DOHH2 (cell line): ENCODE data around the gene INTS12.
"Not testable (repeated sequence)": the region's sequence is repeated elsewhere in the genome, so short reads cannot be mapped to it uniquely, and the experiment has no call there.

ENCODE experiments used
- H3F3A ChIP-seq: fragments of 200-600 bp; sonication (generic), shearing (Covaris generic); 2 replicates; pipeline ENCODE4 v1.6.0; 2016; ENCODE audit warnings: antibody characterized with exemption, mild to moderate bottlenecking; ENCODE audit not compliant: control insufficient read depth, insufficient read depth
- H3K27ac ChIP-seq: fragments of 200-600 bp; sonication (generic); 2 replicates; pipeline ENCODE4 v1.5.1; 2014; ENCODE audit warnings: low read depth, mild to moderate bottlenecking, low read length, moderate library complexity
- H3K27me3 ChIP-seq: fragments of 200-600 bp; sonication (generic); 2 replicates; pipeline ENCODE4 v1.6.1; 2014; ENCODE audit warnings: mild to moderate bottlenecking, low read length, mixed read lengths; ENCODE audit not compliant: control insufficient read depth
- H3K36me3 ChIP-seq: fragments of 200-600 bp; sonication (generic); 2 replicates; pipeline ENCODE4 v1.6.1; 2014; ENCODE audit warnings: mild to moderate bottlenecking, low read length, moderate library complexity, mixed read lengths; ENCODE audit not compliant: control insufficient read depth
- H3K4me1 ChIP-seq: fragments of 200-600 bp; sonication (generic); 2 replicates; pipeline ENCODE4 v1.6.1; 2014; ENCODE audit warnings: mild to moderate bottlenecking, low read length, mixed read lengths; ENCODE audit not compliant: control insufficient read depth
- H3K4me2 ChIP-seq: fragments of 200-600 bp; sonication (generic); 2 replicates; pipeline ENCODE4 v1.6.0; 2014; ENCODE audit warnings: mild to moderate bottlenecking, low read length, moderate library complexity
- H3K4me3 ChIP-seq: fragments of 200-600 bp; sonication (generic); 2 replicates; pipeline ENCODE4 v1.5.1; 2014; ENCODE audit warnings: mild to moderate bottlenecking, low read length, mixed read lengths
- H3K79me2 ChIP-seq: fragments of 200-600 bp; sonication (generic); 2 replicates; pipeline ENCODE4 v1.6.1; 2014; ENCODE audit warnings: mild to moderate bottlenecking, low read length, mixed read lengths; ENCODE audit not compliant: control insufficient read depth
- H3K9me2 ChIP-seq: fragments of 200-600 bp; sonication (generic); replicated peaks from 2 replicates; pipeline ENCODE4 v1.6.1; 2014; ENCODE audit warnings: mild to moderate bottlenecking, low read length, mixed read lengths; ENCODE audit not compliant: control insufficient read depth
- H3K9me3 ChIP-seq: fragments of 200-600 bp; sonication (generic); 2 replicates; pipeline ENCODE4 v1.6.1; 2014; ENCODE audit warnings: antibody characterized with exemption, low read length, mixed read lengths; ENCODE audit not compliant: control insufficient read depth, insufficient read depth
- H4K20me1 ChIP-seq: fragments of 200-600 bp; sonication (generic); 2 replicates; pipeline ENCODE4 v1.6.0; 2014; ENCODE audit warnings: low read depth, mild to moderate bottlenecking, antibody characterized with exemption, low read length, moderate library complexity; ENCODE audit not compliant: control insufficient read depth, insufficient read depth
- EZH2phosphoT487 ChIP-seq: fragments of 200-600 bp; sonication (generic); IDR thresholded peaks from 2 replicates; pipeline ENCODE4 v1.6.1; 2017; ENCODE audit warnings: borderline replicate concordance, mild to moderate bottlenecking, antibody characterized with exemption, low read length, moderate library complexity, mixed read lengths
- TF ChIP-seq, protein P1 (sequence below): fragments of 200-600 bp; sonication (generic); IDR thresholded peaks from one replicate; pipeline ENCODE4 v1.5.1; 2014; ENCODE audit warnings: antibody characterized with exemption, mild to moderate bottlenecking, low read depth, low read length; ENCODE audit not compliant: poor library complexity, severe bottlenecking

Gene INTS12

DNA sequence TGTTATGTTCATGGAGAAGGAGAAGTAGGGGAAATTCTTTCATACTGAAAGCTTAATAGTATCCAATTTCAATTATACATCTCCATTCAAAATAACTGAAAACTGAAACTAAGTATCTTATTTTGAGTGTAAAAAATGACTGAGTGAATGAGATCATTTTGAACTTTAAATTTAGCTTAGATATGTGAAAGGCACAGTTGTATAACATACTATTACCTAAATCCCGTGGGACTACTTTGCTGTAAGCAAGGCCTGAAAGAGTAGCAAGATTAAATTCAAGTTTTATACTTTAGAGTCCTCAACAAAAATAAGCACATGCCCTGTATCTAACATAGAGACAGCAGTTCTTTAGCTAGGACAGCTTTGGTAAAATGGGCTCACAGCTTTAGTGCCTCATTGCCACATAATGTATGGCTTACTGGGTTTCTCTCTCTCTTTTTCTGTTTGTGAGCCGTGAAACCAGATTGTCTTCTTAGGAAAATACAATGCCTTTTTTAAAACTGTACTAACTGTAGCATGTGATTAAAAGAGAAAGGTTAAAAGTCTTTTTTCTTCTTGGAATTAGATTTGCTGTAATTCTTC is 43.3 kb upstream of the INTS12 start:
- Histone ChIP-seq H3K27ac (no peak overlapping the region), H3K9me3 (no peaks in the 10 kb centered on the region), H3K9me2 (no peaks in the 10 kb centered on the region), H3K4me3 (no peak overlapping the region), H3K79me2 (no peaks in the 10 kb centered on the region), H4K20me1 (no peaks in the 10 kb centered on the region), H3F3A (no peaks in the 10 kb centered on the region), H3K36me3 (no peaks in the 10 kb centered on the region), H3K4me1 (no peaks in the 10 kb centered on the region), H3K27me3 (no peaks in the 10 kb centered on the region), H3K4me2 (no peak overlapping the region)
- TF ChIP-seq, protein P1, sequence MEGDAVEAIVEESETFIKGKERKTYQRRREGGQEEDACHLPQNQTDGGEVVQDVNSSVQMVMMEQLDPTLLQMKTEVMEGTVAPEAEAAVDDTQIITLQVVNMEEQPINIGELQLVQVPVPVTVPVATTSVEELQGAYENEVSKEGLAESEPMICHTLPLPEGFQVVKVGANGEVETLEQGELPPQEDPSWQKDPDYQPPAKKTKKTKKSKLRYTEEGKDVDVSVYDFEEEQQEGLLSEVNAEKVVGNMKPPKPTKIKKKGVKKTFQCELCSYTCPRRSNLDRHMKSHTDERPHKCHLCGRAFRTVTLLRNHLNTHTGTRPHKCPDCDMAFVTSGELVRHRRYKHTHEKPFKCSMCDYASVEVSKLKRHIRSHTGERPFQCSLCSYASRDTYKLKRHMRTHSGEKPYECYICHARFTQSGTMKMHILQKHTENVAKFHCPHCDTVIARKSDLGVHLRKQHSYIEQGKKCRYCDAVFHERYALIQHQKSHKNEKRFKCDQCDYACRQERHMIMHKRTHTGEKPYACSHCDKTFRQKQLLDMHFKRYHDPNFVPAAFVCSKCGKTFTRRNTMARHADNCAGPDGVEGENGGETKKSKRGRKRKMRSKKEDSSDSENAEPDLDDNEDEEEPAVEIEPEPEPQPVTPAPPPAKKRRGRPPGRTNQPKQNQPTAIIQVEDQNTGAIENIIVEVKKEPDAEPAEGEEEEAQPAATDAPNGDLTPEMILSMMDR, result no peak
- no peak for TF ChIP-seq EZH2phosphoT487

DNA sequence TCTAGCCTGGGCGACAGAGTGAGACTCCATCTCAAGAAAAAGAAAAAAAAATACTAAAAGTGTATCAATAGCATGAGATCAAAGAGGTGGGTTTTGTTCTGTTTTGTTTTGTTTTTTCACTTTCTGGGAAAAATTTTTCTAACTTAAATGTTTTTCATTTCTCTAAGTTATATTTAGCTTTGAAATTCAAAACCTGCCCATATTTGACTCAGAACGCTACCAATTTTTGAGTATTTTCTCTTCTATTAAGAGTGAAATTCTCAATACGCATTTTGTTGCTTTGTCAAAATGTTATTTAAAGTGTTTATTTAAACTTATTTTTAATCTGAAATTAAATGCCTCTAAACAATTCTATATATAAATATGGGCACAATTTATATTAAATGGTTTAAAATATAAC is 39.7 kb upstream of the INTS12 start:
- Histone ChIP-seq H3K79me2 (no peaks in the 10 kb centered on the region), H3K36me3 (peaks cover 5% of the 10 kb centered on the region; the same call in 1 of the 2 replicates), H3K4me2 (no peak overlapping the region), H3K9me2 (no peaks in the 10 kb centered on the region), H3K4me1 (no peaks in the 10 kb centered on the region), H3K4me3 (no peak overlapping the region), H3K27ac (no peak overlapping the region), H3F3A (no peaks in the 10 kb centered on the region), H3K27me3 (no peaks in the 10 kb centered on the region), H3K9me3 (no peaks in the 10 kb centered on the region), H4K20me1 (no peaks in the 10 kb centered on the region)
- TF ChIP-seq, protein P1, result no peak
- no peak for TF ChIP-seq EZH2phosphoT487

DNA sequence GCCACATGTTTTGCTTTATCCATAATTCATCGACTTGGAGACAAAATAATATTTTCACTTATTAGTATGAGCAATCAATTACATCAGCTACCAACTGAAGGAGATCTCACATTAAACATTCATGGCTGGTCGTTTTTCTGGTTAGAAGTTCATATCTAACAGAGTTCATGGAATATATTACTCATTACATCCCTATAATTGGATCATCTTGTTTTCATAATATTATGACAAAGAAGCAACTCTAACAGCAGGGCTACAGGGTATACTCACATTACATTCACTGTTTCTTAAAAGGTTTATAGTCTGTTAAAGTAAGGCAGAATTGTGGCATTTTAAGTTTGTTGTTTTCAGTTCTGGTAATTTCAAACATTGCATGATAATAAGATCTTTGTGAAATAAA is 33.1 kb upstream of the INTS12 start:
- TF ChIP-seq, protein P1, result no peak
- TF ChIP-seq EZH2phosphoT487, result no peak
- Histone ChIP-seq H3K4me1 (no peaks in the 10 kb centered on the region), H3K9me3 (peaks cover 15% of the 10 kb centered on the region), H3K27me3 (no peaks in the 10 kb centered on the region), H3K9me2 (no peaks in the 10 kb centered on the region), H3K79me2 (no peaks in the 10 kb centered on the region), H3K4me3 (no peak overlapping the region), H4K20me1 (no peaks in the 10 kb centered on the region), H3K27ac (no peak overlapping the region), H3F3A (no peaks in the 10 kb centered on the region), H3K4me2 (no peak overlapping the region), H3K36me3 (peaks cover 14% of the 10 kb centered on the region; the same call in 1 of the 2 replicates)

DNA sequence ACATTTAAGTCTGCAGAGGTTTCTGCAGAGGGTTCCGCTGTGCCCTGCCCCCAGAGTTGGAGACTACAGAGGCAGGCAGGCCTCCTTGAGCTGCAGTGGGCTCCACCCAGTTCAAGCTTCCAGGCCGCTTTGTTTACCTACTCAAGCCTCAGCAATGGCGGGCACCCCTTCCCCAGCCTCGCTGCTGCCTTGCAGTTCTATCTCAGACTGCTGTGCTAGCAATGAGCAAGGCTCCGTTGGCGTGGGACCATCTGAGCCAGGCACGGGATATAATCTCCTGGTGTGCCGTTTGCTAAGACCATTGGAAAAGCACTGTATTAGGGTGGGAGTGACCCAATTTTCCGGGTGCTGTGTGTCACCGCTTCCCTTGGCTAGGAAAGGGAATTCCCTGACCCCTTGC is 26.7 kb upstream of the INTS12 start:
- H3K4me1 ChIP-seq, H4K20me1 ChIP-seq, H3F3A ChIP-seq, H3K4me2 ChIP-seq, H3K4me3 ChIP-seq, H3K79me2 ChIP-seq, H3K9me2 ChIP-seq, H3K27me3 ChIP-seq, H3K27ac ChIP-seq: not testable (repeated sequence)
- peaks cover 15% of the 10 kb centered on the region for H3K9me3 ChIP-seq
- peaks cover 11% of the 10 kb centered on the region; the same call in 1 of the 2 replicates for H3K36me3 ChIP-seq

DNA sequence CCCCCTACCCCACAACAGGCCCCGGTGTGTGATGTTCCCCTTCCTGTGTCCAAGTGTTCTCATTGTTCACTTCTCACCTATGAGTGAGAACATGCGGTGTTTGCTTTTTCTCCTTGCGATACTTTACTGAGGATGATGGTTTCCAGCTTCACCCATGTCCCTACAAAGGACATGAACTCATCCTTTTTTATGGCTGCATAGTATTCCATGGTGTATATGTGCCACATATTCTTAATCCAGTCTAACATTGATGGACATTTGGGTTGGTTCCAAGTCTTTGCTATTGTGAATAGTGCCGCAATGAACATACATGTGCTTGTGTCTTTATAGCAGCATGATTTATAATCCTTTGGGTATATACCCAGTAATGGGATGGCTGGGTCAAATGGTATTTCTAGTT is 21.4 kb upstream of the INTS12 start:
- not testable (repeated sequence) for H3K9me3 ChIP-seq, H3K27ac ChIP-seq, H3K4me2 ChIP-seq, H3K79me2 ChIP-seq, H3K4me1 ChIP-seq, H3K4me3 ChIP-seq, H3F3A ChIP-seq, H3K27me3 ChIP-seq, H3K9me2 ChIP-seq, H4K20me1 ChIP-seq
- peaks cover 29% of the 10 kb centered on the region for H3K36me3 ChIP-seq
